ENCODE data around the gene EDA2R. TPM values are rescaled to one million over a fixed set of nuclear protein-coding genes. Genes with fewer than 3 reads are reported as not detected.

The EDA2R gene, protein sequence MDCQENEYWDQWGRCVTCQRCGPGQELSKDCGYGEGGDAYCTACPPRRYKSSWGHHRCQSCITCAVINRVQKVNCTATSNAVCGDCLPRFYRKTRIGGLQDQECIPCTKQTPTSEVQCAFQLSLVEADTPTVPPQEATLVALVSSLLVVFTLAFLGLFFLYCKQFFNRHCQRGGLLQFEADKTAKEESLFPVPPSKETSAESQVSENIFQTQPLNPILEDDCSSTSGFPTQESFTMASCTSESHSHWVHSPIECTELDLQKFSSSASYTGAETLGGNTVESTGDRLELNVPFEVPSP
- total RNA-seq (2014; rRNA removed; shearing (Covaris generic)): 0.80 and 0.92 TPM in 2 replicates

- Histone ChIP-seq H3K4me3 (ENCODE audit: insufficient read depth, low read depth, low read length) (peak within 1 kb of the TSS; percentile 56), H3K27me3 (ENCODE audit: control insufficient read depth, insufficient read depth, low read length) (no peaks in the 10 kb centered on the region; the same call in 1 of the 2 replicates), H3K36me3 (replicated peaks; ENCODE audit: control insufficient read depth, insufficient read depth, low read length) (no peaks in the 10 kb centered on the region)
- DNase-seq: peak; percentile 69
These were observed at the start of gene EDA2R for GRCh38 chrX:66638591-66639500. TSS of gene EDA2R (minus strand) at chrX:66639078. CDS start at chrX:66616020, 23,058 bp downstream.

- H3K4me3 ChIP-seq (ENCODE audit: insufficient read depth, low read depth, low read length): no peak overlapping the region
- no peak for DNase-seq
- no peaks in the 10 kb centered on the region for H3K36me3 ChIP-seq (replicated peaks; ENCODE audit: control insufficient read depth, insufficient read depth, low read length)
- no peaks in the 10 kb centered on the region for H3K27me3 ChIP-seq (ENCODE audit: control insufficient read depth, insufficient read depth, low read length)
These were observed 45.3 kb upstream of the EDA2R start for GRCh38 chrX:66684196-66684595.

GRCh38 chrX:66680451-66680850 lies 41.6 kb upstream of the EDA2R start:
- no peaks in the 10 kb centered on the region for H3K36me3 ChIP-seq (replicated peaks; ENCODE audit: control insufficient read depth, insufficient read depth, low read length)
- no peaks in the 10 kb centered on the region for H3K27me3 ChIP-seq (ENCODE audit: control insufficient read depth, insufficient read depth, low read length)
- DNase-seq: no peak
- H3K4me3 ChIP-seq (ENCODE audit: insufficient read depth, low read depth, low read length): no peak overlapping the region

- H3K36me3 ChIP-seq (replicated peaks; ENCODE audit: control insufficient read depth, insufficient read depth, low read length): no peaks in the 10 kb centered on the region
- DNase-seq: no peak
- H3K27me3 ChIP-seq (ENCODE audit: control insufficient read depth, insufficient read depth, low read length): no peaks in the 10 kb centered on the region
- no peak overlapping the region for H3K4me3 ChIP-seq (ENCODE audit: insufficient read depth, low read depth, low read length)
These were observed 38.6 kb upstream of the EDA2R start for GRCh38 chrX:66677430-66677829.

GRCh38 chrX:66676990-66677389 lies 38.1 kb upstream of the EDA2R start:
- DNase-seq: no peak
- Histone ChIP-seq H3K36me3 (replicated peaks; ENCODE audit: control insufficient read depth, insufficient read depth, low read length) (no peaks in the 10 kb centered on the region), H3K27me3 (ENCODE audit: control insufficient read depth, insufficient read depth, low read length) (no peaks in the 10 kb centered on the region), H3K4me3 (ENCODE audit: insufficient read depth, low read depth, low read length) (no peak overlapping the region)

DNA sequence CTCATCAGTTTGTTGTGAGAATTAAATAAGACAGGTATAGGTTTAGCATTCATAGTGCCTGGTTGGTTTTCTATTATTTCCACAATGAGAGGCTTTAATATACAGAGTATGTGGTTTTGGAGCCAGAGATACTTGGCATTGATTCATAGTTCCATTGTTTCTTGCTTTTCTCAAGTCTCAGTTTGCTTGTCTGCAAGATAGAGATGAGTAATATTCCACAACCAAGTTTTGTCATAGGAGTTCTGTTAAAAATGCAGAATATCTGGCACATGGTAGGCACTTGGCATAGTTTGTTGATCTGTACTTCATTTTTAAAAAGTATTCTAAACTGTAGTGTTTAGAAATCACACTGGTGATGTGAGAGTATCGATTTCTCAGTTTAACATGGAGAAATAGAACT lies 37.5 kb upstream of the EDA2R start:
- H3K27me3 ChIP-seq (ENCODE audit: control insufficient read depth, insufficient read depth, low read length): no peaks in the 10 kb centered on the region
- H3K36me3 ChIP-seq (replicated peaks; ENCODE audit: control insufficient read depth, insufficient read depth, low read length): no peaks in the 10 kb centered on the region
- DNase-seq: no peak
- H3K4me3 ChIP-seq (ENCODE audit: insufficient read depth, low read depth, low read length): no peak overlapping the region

GRCh38 chrX:66675541-66675940 lies 36.7 kb upstream of the EDA2R start:
- H3K36me3 ChIP-seq (replicated peaks; ENCODE audit: control insufficient read depth, insufficient read depth, low read length): no peaks in the 10 kb centered on the region
- DNase-seq: no peak

DNA sequence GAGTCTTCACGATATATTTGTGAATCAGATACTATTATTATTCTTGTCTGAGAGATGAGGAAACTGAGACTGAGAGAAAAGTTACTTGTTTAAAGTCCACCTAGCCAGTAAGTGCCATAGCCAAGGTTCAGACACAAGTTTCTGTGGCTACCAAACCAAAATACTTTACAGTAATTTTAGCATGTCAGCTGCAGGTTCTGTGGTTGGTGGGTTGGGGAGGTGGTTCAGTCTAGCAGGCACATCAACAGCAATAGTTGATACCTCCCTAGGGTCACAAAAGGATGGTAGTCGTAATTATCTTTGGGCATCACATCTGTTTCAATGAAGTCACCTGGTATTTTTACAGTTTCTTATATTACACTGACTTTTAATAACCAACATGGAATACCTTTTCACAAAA lies 35.6 kb upstream of the EDA2R start:
- DNase-seq: no peak
- no peak overlapping the region for H3K4me3 ChIP-seq (ENCODE audit: insufficient read depth, low read depth, low read length)
- no peaks in the 10 kb centered on the region for H3K36me3 ChIP-seq (replicated peaks; ENCODE audit: control insufficient read depth, insufficient read depth, low read length)
- no peaks in the 10 kb centered on the region for H3K27me3 ChIP-seq (ENCODE audit: control insufficient read depth, insufficient read depth, low read length)

More at GRCh38 chrX:66675541-66675940, 36.7 kb upstream of the EDA2R start:
- Histone ChIP-seq H3K27me3 (ENCODE audit: control insufficient read depth, insufficient read depth, low read length) (no peaks in the 10 kb centered on the region), H3K4me3 (ENCODE audit: insufficient read depth, low read depth, low read length) (no peak overlapping the region)

GRCh38 chrX:66672106-66672505 lies 33.2 kb upstream of the EDA2R start:
- no peak for DNase-seq
- Histone ChIP-seq H3K27me3 (ENCODE audit: control insufficient read depth, insufficient read depth, low read length) (no peaks in the 10 kb centered on the region), H3K36me3 (replicated peaks; ENCODE audit: control insufficient read depth, insufficient read depth, low read length) (no peaks in the 10 kb centered on the region), H3K4me3 (ENCODE audit: insufficient read depth, low read depth, low read length) (no peak overlapping the region)

- no peak for DNase-seq
- Histone ChIP-seq H3K36me3 (replicated peaks; ENCODE audit: control insufficient read depth, insufficient read depth, low read length) (no peaks in the 10 kb centered on the region), H3K27me3 (ENCODE audit: control insufficient read depth, insufficient read depth, low read length) (no peaks in the 10 kb centered on the region), H3K4me3 (ENCODE audit: insufficient read depth, low read depth, low read length) (no peak overlapping the region)
These were observed 15.5 kb upstream of the EDA2R start for GRCh38 chrX:66654411-66654810.

- H3K36me3 ChIP-seq (replicated peaks; ENCODE audit: control insufficient read depth, insufficient read depth, low read length): no peaks in the 10 kb centered on the region
- DNase-seq: no peak
- no peak overlapping the region for H3K4me3 ChIP-seq (ENCODE audit: insufficient read depth, low read depth, low read length)
- no peaks in the 10 kb centered on the region; the same call in 1 of the 2 replicates for H3K27me3 ChIP-seq (ENCODE audit: control insufficient read depth, insufficient read depth, low read length)
These were observed 3.5 kb downstream of the EDA2R start for GRCh38 chrX:66635360-66635759.

DNA sequence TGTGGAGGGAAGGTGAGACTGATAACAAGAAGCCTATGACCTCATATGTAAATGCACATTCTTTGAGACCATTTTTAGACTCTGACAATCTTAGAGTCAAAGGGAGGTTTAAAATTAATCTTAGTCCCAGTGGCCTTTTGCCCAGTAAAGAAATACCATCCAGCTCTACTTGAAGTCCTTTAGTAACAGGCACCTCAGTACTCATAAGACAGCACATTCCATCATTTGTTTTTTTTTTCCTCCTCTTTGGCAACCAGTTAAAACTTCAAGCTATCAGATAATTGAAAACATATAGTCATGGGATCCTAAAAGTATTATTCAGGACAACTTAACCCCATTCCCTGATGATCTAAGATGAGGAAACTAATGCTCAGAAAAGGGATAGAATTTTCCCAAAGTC lies 4.6 kb downstream of the EDA2R start:
- Histone ChIP-seq H3K36me3 (replicated peaks; ENCODE audit: control insufficient read depth, insufficient read depth, low read length) (no peaks in the 10 kb centered on the region), H3K4me3 (ENCODE audit: insufficient read depth, low read depth, low read length) (no peak overlapping the region), H3K27me3 (ENCODE audit: control insufficient read depth, insufficient read depth, low read length) (no peaks in the 10 kb centered on the region; the same call in 1 of the 2 replicates)
- DNase-seq: no peak

DNA sequence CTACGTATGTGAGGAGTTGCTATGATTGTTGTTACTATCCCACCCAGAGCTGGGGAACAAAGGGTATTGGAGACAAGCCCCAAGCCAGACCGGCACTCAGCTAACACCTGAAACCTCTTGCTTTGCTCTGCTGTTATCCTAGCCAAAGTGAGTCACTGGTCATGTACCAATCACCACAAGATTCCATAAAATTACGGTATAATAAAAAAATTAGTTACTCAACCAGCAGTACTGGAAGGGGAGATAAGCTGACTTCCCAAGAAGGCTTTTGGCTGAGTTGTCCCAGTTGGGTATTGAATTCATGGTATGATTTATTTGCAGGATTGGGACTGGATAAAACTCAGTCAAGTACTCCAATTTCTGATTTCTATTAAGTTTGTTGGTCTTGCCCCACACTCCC lies 5.3 kb downstream of the EDA2R start:
- no peaks in the 10 kb centered on the region for H3K36me3 ChIP-seq (replicated peaks; ENCODE audit: control insufficient read depth, insufficient read depth, low read length)
- H3K4me3 ChIP-seq (ENCODE audit: insufficient read depth, low read depth, low read length): no peak overlapping the region
- DNase-seq: no peak
- no peaks in the 10 kb centered on the region; the same call in 1 of the 2 replicates for H3K27me3 ChIP-seq (ENCODE audit: control insufficient read depth, insufficient read depth, low read length)

GRCh38 chrX:66632981-66633380 lies 5.9 kb downstream of the EDA2R start:
- DNase-seq: no peak
- H3K27me3 ChIP-seq (ENCODE audit: control insufficient read depth, insufficient read depth, low read length): no peaks in the 10 kb centered on the region
- H3K36me3 ChIP-seq (replicated peaks; ENCODE audit: control insufficient read depth, insufficient read depth, low read length): no peaks in the 10 kb centered on the region
- H3K4me3 ChIP-seq (ENCODE audit: insufficient read depth, low read depth, low read length): no peak overlapping the region

- Histone ChIP-seq H3K27me3 (ENCODE audit: control insufficient read depth, insufficient read depth, low read length) (no peaks in the 10 kb centered on the region), H3K36me3 (replicated peaks; ENCODE audit: control insufficient read depth, insufficient read depth, low read length) (no peaks in the 10 kb centered on the region), H3K4me3 (ENCODE audit: insufficient read depth, low read depth, low read length) (no peak overlapping the region)
- DNase-seq: no peak
These were observed 6.4 kb downstream of the EDA2R start for GRCh38 chrX:66632473-66632872.

All from H7 (cell line).